ENCODE data around the gene PACS1. TPM values are rescaled to one million over a fixed set of nuclear protein-coding genes. Genes with fewer than 3 reads are reported as not detected.

Gene PACS1
- total RNA-seq, 1 donor from 2014 or later: 86.9 TPM

GRCh38 chr11:66106786-66107599, 36.9 kb downstream of the PACS1 start:
- Histone ChIP-seq H4K20me1 (ENCODE audit: insufficient read depth, low read length) (peaks cover 12% of the 10 kb centered on the region), H2AFZ (ENCODE audit: low read depth, low read length) (no peak overlapping the region), H3K9me3 (ENCODE audit: insufficient read depth, low read depth, low read length) (no peaks in the 10 kb centered on the region), H3K36me3 (ENCODE audit: insufficient read depth, low read length) (no peaks in the 10 kb centered on the region), H3K79me2 (ENCODE audit: insufficient read depth, low read length) (peaks cover 79% of the 10 kb centered on the region), H3K4me2 (ENCODE audit: low read length) (peak overlapping the region; percentile 37), H3K27ac (ENCODE audit: low read depth, low read length) (no peak overlapping the region), H3K4me1 (ENCODE audit: insufficient read depth, low read length) (peaks cover 18% of the 10 kb centered on the region), H3K9ac (ENCODE audit: low read length) (no peak overlapping the region), H3K4me3 (ENCODE audit: insufficient read depth, low read depth, low read length) (peak overlapping the region; percentile 26), H3K27me3 (ENCODE audit: insufficient read depth, low read length) (no peaks in the 10 kb centered on the region)
- peaks cover 37% of the 10 kb centered on the region for H3K4me1 Mint-ChIP-seq (ENCODE audit: low read depth, unreplicated experiment)
- peaks cover 16% of the 10 kb centered on the region for H3K36me3 Mint-ChIP-seq (ENCODE audit: low read depth, unreplicated experiment)
- H3K27me3 Mint-ChIP-seq (ENCODE audit: low read depth, unreplicated experiment): no peaks in the 10 kb centered on the region
- FAIRE-seq (no peak), DNase-seq (ENCODE audit: low read depth) (peak; percentile 29)
- H3K9me3 Mint-ChIP-seq (ENCODE audit: unreplicated experiment): no peaks in the 10 kb centered on the region
- no peak for TF ChIP-seq EZH2 (IDR thresholded peaks at IDR 0.05; ENCODE audit: insufficient read depth, low read length)
- no peak for TF ChIP-seq CTCF (IDR thresholded peaks at IDR 0.05; ENCODE audit: insufficient read depth, low read depth, low read length)
- no peak overlapping the region for H3K4me3 Mint-ChIP-seq (ENCODE audit: unreplicated experiment)
- H3K27ac Mint-ChIP-seq (ENCODE audit: unreplicated experiment): peak overlapping the region; percentile 28

GRCh38 chr11:66107600-66108510, 37.8 kb downstream of the PACS1 start:
- Mint-ChIP-seq H3K9me3 (ENCODE audit: unreplicated experiment) (no peaks in the 10 kb centered on the region), H3K27ac (ENCODE audit: unreplicated experiment) (no peak overlapping the region), H3K4me1 (ENCODE audit: low read depth, unreplicated experiment) (peaks cover 45% of the 10 kb centered on the region), H3K36me3 (ENCODE audit: low read depth, unreplicated experiment) (peaks cover 19% of the 10 kb centered on the region), H3K27me3 (ENCODE audit: low read depth, unreplicated experiment) (no peaks in the 10 kb centered on the region), H3K4me3 (ENCODE audit: unreplicated experiment) (no peak overlapping the region)
- Histone ChIP-seq H3K27ac (ENCODE audit: low read depth, low read length) (no peak overlapping the region), H3K79me2 (ENCODE audit: insufficient read depth, low read length) (peaks cover 76% of the 10 kb centered on the region), H4K20me1 (ENCODE audit: insufficient read depth, low read length) (peaks cover 12% of the 10 kb centered on the region), H2AFZ (ENCODE audit: low read depth, low read length) (no peak overlapping the region), H3K4me1 (ENCODE audit: insufficient read depth, low read length) (peaks cover 27% of the 10 kb centered on the region), H3K36me3 (ENCODE audit: insufficient read depth, low read length) (no peaks in the 10 kb centered on the region), H3K9ac (ENCODE audit: low read length) (no peak overlapping the region), H3K4me3 (ENCODE audit: insufficient read depth, low read depth, low read length) (no peak overlapping the region), H3K4me2 (ENCODE audit: low read length) (peak overlapping the region; percentile 37), H3K27me3 (ENCODE audit: insufficient read depth, low read length) (no peaks in the 10 kb centered on the region), H3K9me3 (ENCODE audit: insufficient read depth, low read depth, low read length) (no peaks in the 10 kb centered on the region)
- no peak for TF ChIP-seq EZH2 (IDR thresholded peaks at IDR 0.05; ENCODE audit: insufficient read depth, low read length)
- no peak for TF ChIP-seq CTCF (IDR thresholded peaks at IDR 0.05; ENCODE audit: insufficient read depth, low read depth, low read length)
- no peak for DNase-seq (ENCODE audit: low read depth)
- FAIRE-seq: no peak

All from astrocyte (in vitro differentiated cells and primary cell).